ENCODE measurements around the gene MTERF2. TPM values are rescaled to one million over a fixed set of nuclear protein-coding genes. Genes with fewer than 3 reads are reported as not detected.

Gene MTERF2
- total RNA-seq, 1 donor from 2014 or later: 25.1 TPM

DNA sequence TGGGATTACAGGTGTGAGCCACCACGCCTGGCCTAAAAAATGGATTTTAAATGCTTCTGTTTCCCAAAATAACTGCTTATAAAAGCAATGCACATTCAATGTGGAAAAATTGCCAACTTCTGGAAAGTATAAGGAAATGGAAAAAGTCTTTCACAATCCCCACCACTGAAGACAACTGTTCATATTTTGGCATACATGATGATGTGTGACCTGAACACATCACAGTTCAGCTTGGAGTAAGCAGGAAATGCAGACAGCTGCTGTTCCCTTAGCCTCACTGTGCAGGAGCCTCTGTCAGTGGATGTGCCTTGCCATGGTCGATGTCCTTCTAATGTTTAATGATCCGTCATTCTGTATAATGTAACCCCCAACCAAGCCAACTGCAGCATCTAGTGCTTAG, 5.2 kb downstream of the MTERF2 start:
- peaks cover 7% of the 10 kb centered on the region for H3K79me2 ChIP-seq (ENCODE audit: low read depth)
- H3K4me3 Mint-ChIP-seq: no peak overlapping the region
- peaks cover 6% of the 10 kb centered on the region for H3K4me1 ChIP-seq
- H3K9me3 ChIP-seq (ENCODE audit: low read depth): no peaks in the 10 kb centered on the region
- H3K36me3 ChIP-seq: peaks cover 9% of the 10 kb centered on the region
- TF ChIP-seq, protein P1, sequence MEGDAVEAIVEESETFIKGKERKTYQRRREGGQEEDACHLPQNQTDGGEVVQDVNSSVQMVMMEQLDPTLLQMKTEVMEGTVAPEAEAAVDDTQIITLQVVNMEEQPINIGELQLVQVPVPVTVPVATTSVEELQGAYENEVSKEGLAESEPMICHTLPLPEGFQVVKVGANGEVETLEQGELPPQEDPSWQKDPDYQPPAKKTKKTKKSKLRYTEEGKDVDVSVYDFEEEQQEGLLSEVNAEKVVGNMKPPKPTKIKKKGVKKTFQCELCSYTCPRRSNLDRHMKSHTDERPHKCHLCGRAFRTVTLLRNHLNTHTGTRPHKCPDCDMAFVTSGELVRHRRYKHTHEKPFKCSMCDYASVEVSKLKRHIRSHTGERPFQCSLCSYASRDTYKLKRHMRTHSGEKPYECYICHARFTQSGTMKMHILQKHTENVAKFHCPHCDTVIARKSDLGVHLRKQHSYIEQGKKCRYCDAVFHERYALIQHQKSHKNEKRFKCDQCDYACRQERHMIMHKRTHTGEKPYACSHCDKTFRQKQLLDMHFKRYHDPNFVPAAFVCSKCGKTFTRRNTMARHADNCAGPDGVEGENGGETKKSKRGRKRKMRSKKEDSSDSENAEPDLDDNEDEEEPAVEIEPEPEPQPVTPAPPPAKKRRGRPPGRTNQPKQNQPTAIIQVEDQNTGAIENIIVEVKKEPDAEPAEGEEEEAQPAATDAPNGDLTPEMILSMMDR (IDR thresholded peaks at IDR 0.05): no peak
- H3K27me3 ChIP-seq: no peaks in the 10 kb centered on the region
- no peaks in the 10 kb centered on the region for H4K20me1 ChIP-seq (ENCODE audit: low read depth)
- H3K27ac Mint-ChIP-seq: peak overlapping the region; percentile 13
- H3K9me3 Mint-ChIP-seq: no peaks in the 10 kb centered on the region
- H3K4me1 Mint-ChIP-seq: peaks cover 10% of the 10 kb centered on the region
- H3K9ac ChIP-seq: no peak overlapping the region
- no peak overlapping the region for H3K4me2 ChIP-seq
- no peak overlapping the region for H3K27ac ChIP-seq
- no peak overlapping the region for H3K4me3 ChIP-seq
- peaks cover 2% of the 10 kb centered on the region for H3K27me3 Mint-ChIP-seq (ENCODE audit: insufficient read depth, low read depth)
- no peak overlapping the region for H2AFZ ChIP-seq (replicated peaks)
- no peak for DNase-seq (ENCODE audit: low spot score)
- H3K36me3 Mint-ChIP-seq: peaks cover 19% of the 10 kb centered on the region
- H3F3A ChIP-seq (ENCODE audit: low read depth): peaks cover 4% of the 10 kb centered on the region

DNA sequence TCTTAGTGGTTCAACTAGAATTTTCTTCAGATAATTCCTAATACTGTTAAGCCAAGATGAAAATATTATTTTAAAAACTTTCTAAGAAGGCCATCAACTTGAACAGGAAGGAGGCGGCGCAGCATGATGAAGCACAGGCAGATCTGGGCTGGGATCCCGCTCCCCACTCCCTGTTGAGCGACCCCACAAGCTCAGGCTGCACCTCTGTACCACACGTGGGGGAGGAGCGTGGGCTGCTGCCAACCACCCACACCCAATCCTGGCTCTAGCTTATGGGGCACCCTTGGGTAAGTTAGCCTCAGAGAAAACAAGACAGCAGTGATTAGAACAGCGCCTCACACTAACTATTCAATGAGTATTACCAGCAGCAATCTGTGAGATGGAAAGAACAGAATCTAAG, 6.0 kb downstream of the MTERF2 start:
- H2AFZ ChIP-seq (replicated peaks): no peak overlapping the region
- peaks cover 2% of the 10 kb centered on the region for H4K20me1 ChIP-seq (ENCODE audit: low read depth)
- peaks cover 4% of the 10 kb centered on the region for H3F3A ChIP-seq (ENCODE audit: low read depth)

DNA sequence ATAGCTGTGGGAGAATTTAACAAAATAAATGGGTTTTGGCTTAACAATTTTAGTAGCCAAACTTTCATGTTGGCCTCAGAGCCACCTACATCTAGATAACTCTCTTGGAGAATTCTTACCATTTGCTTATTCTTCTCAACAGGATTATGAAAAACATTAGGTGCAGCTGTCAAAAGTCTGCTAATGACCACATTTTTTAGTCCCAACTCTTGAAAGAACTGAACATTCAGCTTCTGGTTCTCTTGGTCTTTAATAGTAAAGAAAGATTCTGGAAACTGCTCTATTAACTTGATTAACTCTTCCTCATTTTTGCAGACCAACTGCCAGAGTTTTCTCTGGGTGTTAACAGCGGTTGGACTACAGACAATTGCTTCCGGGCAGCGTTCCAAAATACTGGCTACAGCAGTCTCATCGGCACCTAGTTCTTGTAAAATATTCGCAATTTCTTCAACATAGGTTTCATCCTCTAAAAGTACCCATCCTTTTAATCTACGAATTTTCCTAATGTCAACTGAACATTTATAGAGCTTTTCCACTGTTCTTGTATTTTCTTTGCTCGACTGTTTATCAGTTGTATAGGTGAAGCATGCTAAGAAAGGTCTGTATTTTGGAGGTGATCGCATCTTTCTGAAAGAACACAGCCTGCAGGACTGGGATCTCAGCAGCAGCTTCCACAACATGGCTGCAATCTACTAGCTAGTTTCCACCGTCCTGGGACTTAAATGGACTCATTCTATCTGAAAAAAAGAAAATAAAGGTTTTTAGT, 8.7 kb downstream of the MTERF2 start:
- no peak for DNase-seq (ENCODE audit: low spot score)
- Mint-ChIP-seq H3K4me3 (no peak overlapping the region), H3K36me3 (peaks cover 12% of the 10 kb centered on the region), H3K4me1 (peaks cover 5% of the 10 kb centered on the region), H3K27ac (no peak overlapping the region), H3K9me3 (no peaks in the 10 kb centered on the region), H3K27me3 (ENCODE audit: insufficient read depth, low read depth) (no peaks in the 10 kb centered on the region)
- no peak overlapping the region for H2AFZ ChIP-seq (replicated peaks)
- H3K36me3 ChIP-seq: peaks cover 9% of the 10 kb centered on the region
- no peak overlapping the region for H3K9ac ChIP-seq
- no peaks in the 10 kb centered on the region for H3K79me2 ChIP-seq (ENCODE audit: low read depth)
- no peak overlapping the region for H3K4me3 ChIP-seq
- TF ChIP-seq EZH2 (IDR thresholded peaks at IDR 0.05): no peak
- TF ChIP-seq, protein P1 (IDR thresholded peaks at IDR 0.05): no peak
- TF ChIP-seq EZH2phosphoT487 (IDR thresholded peaks at IDR 0.05): no peak
- no peak overlapping the region for H3K4me2 ChIP-seq
- peaks cover 7% of the 10 kb centered on the region for H4K20me1 ChIP-seq (ENCODE audit: low read depth)
- peaks cover 4% of the 10 kb centered on the region for H3F3A ChIP-seq (ENCODE audit: low read depth)
- H3K27ac ChIP-seq: no peak overlapping the region
- H3K9me3 ChIP-seq (ENCODE audit: low read depth): no peaks in the 10 kb centered on the region
- H3K27me3 ChIP-seq: no peaks in the 10 kb centered on the region
- H3K4me1 ChIP-seq: no peaks in the 10 kb centered on the region

More for the DNA sequence above, 6.0 kb downstream of the MTERF2 start:
- H3K4me1 ChIP-seq: peaks cover 2% of the 10 kb centered on the region
- H3K27me3 ChIP-seq: no peaks in the 10 kb centered on the region
- peaks cover 9% of the 10 kb centered on the region for H3K36me3 ChIP-seq
- no peak overlapping the region for H3K4me3 ChIP-seq
- H3K4me1 Mint-ChIP-seq: peaks cover 3% of the 10 kb centered on the region
- no peak overlapping the region for H3K4me2 ChIP-seq
- no peak overlapping the region for H3K27ac ChIP-seq
- TF ChIP-seq EZH2 (IDR thresholded peaks at IDR 0.05): no peak
- TF ChIP-seq EZH2phosphoT487 (IDR thresholded peaks at IDR 0.05): no peak
- TF ChIP-seq, protein P1 (IDR thresholded peaks at IDR 0.05): no peak
- H3K27ac Mint-ChIP-seq: no peak overlapping the region
- H3K79me2 ChIP-seq (ENCODE audit: low read depth): peaks cover 3% of the 10 kb centered on the region
- no peak overlapping the region for H3K4me3 Mint-ChIP-seq
- no peak overlapping the region for H3K9ac ChIP-seq
- no peak for DNase-seq (ENCODE audit: low spot score)
- H3K9me3 Mint-ChIP-seq: no peaks in the 10 kb centered on the region
- H3K36me3 Mint-ChIP-seq: peaks cover 19% of the 10 kb centered on the region
- no peaks in the 10 kb centered on the region for H3K9me3 ChIP-seq (ENCODE audit: low read depth)
- peaks cover 2% of the 10 kb centered on the region for H3K27me3 Mint-ChIP-seq (ENCODE audit: insufficient read depth, low read depth)

Data from neural progenitor cell (in vitro differentiated cells).